HG02759 (cell line): ENCODE data around the gene SLC2A11.
"Not testable (repeated sequence)": the region's sequence is repeated elsewhere in the genome, so short reads cannot be mapped to it uniquely, and the experiment has no call there.

Experiments
- ATAC-seq: cut with Tn5 transposase; IDR thresholded peaks from one replicate; pipeline ENCODE4 v1.9.1; 2021; ENCODE audit warnings: mild to moderate bottlenecking, moderate library complexity; ENCODE audit not compliant: unreplicated experiment

Gene SLC2A11

DNA sequence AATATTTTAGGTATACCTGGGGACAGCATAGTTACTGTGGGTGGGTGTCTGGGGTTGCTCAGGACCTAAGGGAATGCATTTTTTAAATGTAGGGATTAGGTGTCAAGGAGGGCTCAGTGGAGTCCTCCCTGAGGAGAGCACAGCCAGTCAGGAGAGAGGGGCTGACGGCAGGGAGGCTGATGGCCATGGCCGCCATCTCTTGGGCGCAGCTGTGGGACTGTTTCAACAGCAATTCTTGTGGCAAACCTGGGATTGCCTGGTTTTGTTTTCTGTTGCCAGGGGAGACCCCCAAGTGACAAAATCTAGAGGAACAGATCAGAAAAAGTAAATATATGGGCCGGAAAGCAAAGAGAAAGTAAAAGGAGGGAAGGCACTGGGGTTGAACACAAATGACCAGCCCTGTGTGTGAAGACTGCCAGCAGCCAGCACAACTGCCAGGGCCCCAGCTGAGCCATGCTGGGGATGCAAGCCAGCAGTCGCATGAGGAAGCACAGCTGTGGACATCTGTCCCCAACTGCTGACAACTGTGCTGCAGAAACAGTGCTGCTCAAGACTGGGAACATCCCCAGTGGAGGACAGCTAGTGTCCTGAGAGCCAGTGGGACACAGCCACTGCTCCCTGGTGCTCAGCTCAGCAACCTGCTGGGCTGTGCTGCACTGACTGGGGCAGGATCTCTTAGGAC, 47.0 kb downstream of the SLC2A11 start:
- no peak for ATAC-seq

DNA sequence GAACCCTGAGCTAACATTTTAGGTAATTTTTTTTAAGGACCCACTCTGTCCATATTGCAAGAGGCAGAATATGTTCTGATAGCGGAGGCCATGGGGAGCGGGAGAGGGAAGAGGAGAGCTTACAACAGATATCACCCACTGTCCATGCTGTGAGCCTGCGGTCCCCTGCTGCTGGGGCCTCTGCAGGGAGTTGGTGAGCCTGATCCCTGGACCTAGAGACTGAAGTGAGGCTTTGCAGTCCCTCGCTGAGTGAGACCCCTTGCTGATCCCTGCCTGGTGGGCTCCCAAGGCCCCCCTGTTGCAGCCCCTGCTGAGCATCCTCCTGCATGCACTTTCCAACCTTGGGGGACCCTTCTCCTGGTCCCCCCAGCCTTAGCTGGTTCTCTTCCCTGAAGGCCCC, 49.0 kb downstream of the SLC2A11 start:
- ATAC-seq = no peak

DNA sequence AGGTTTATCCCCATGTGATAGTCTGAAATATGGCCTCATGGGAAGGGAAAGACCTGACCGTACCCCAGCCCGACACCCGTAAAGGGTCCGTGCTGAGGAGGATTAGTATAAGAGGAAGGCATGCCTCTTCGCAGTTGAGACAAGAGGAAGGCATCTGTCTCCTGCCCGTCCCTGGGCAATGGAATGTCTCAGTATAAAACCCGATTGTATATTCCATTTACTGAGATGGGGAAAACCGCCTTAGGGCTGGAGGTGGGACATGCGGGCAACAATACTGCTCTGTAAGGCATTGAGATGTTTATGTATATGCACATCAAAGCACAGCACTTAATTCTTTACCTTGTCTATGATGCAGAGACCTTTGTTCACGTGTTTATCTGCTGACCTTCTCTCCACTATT, 49.7 kb downstream of the SLC2A11 start:
- not testable (repeated sequence) for ATAC-seq

DNA sequence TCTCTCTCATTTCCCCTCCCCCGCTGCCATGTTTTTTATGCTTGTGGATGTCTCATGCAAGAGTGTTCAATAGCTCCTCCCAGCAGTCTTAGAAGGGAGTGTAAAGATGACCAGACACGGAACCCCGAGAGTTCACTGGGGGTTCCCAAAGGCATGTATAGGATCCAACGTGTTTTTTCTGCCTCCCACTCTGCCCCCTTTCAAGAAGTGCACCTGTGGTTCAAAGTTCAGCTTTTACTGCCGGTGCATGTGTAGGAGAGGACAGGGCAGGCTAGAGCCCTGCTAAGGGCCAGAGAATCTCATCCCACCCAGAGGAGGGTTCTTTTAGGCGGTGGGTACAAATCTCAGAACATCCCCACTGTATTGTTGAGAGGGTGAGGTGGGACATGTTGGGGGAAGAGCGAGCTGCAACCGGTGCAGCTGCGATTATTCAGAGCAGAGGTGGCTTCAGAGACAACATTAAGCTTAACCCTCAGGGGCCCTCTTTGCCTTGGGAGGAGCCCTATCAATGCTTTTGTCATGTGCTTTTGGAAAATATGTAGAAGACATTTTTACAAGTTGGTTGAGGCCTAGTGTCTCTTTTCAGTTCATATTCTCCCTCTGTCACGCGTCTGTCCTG, 51.0 kb downstream of the SLC2A11 start:
- ATAC-seq = no peak

DNA sequence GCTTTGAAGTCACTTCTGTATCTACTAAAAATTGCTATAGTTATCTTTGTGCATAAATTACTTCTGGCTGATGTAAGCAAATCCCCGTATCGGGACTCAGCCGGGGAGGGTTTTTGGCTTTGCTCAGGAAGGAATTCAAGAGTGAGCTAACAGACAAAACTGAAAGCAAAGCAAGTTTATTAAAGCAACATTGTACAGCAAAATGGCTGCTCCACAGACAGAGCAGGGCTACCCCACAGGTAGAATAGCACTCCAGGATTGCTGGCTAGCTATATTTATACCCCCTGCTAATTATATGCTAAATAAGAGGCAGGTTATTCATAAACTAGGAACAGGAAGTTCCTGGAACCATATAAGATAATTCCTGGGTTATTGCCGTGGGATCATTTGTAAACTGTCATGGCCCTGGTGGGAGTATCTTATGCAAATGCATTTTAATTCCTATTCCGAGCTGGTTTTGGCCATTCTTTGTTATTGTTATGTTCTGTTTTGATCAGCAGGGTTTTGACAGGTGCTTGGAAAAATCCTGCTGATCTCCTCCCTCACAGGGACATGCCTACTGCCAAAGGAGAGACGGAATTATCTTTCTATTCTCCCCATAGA, 51.7 kb downstream of the SLC2A11 start:
- no peak for ATAC-seq

DNA sequence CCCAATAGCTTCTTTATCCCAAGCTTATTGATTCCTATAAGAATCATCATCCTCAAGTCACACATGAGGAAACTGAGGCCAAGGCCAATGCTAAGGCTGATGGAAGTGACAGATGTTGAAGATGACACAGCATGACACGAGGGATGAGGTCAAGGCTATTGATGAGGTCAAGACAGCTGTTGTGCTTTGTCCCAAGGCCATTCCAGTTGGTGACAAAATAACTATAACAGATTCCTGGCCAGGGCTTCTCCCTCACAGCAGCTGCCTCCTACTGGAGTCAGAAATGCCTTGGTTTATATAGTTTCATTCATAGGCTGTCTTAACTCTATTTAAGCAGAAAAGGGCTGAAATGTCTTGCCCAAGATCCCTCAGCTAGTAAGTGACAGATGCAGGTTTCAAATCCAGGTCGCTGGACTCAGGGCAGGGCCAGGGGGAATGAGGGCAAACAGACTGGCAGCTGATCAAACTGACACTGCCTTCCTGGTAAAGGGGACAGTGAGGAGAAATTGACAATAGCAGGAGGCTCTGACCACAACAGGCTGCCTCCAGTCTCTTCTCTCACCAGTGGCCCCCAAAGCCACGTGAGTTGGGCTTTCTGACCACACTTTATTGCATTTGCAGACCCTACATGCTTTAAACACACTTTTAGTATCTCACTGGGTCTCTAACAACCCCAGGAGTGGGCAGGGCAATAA, 53.0 kb downstream of the SLC2A11 start:
- no peak for ATAC-seq

DNA sequence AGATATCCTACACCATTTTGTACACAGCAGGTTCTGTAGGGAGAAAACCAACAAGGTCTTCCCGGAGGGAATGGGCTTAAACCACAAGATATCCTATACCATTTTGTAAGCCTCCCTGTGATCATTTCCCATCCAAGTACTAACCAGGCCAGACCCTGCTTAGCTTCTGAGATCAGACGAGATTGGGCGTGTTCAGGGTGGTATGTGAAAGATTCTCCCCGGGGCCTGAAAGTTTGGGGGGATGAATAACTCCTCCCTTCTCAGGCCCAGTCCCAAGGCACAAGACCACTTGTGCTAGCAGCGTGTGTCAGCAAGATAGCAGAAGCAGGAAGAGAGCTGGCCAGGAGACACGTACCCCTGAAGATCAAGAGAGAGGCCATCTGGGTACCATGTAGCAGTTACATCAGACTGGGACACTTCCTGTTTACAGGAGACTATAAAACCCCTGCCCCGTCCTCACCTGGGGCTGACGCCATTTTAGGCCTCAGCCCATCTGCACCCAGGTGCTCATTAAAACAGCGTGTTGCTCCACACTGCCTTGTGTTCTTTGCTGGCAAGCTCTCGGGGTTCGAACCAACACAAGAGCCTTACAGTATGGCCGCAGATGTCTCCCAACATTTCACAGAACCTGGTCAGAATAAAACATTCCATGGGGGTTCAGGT, 53.8 kb downstream of the SLC2A11 start:
- ATAC-seq = no peak

DNA sequence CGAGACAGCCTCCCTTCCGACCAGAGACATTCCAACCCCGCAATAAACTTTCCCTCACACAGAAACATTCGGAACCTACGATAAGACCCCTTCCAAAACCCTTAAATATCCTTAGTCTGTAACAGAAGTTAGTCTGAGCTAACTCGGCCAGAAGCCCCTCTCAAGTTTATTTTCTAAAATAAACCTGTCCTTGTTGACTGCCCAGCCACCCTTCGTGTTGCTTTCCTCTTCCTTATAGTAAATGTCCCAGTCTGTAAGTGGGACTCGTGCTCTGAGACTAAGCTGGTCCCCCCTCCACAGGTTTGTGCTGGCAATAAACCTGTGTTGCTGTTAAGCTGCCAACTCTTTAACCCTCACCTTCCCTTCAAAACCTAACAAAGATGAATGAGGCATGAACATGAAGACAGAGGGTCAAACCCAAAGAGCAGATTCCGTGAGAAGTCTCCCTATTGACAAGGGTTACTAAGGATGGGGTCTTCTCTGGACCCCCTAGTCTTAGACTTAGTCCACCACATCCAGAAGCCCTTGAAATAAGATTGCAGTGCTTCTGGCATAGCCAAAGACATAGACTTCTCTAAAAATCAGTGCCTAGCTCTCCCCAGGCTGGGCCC, 54.7 kb downstream of the SLC2A11 start:
- ATAC-seq = no peak

DNA sequence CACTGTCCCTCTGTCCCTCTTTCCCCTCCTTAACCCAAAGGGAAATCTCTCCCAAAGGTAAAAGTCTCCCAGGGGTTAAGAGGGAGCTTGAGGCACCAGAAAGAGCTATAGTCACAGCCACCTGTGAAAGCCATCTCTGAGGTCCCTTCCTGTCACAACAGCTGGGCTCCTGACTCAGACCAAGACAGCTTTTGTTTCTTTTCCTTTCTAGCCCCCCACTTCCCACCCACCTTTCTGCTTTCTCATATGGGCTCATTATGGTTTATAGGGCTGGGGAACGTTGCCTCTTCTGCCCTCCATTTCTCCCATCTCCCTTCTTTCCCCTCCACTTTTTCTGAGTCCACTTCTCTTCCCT, 55.6 kb downstream of the SLC2A11 start:
- no peak for ATAC-seq

DNA sequence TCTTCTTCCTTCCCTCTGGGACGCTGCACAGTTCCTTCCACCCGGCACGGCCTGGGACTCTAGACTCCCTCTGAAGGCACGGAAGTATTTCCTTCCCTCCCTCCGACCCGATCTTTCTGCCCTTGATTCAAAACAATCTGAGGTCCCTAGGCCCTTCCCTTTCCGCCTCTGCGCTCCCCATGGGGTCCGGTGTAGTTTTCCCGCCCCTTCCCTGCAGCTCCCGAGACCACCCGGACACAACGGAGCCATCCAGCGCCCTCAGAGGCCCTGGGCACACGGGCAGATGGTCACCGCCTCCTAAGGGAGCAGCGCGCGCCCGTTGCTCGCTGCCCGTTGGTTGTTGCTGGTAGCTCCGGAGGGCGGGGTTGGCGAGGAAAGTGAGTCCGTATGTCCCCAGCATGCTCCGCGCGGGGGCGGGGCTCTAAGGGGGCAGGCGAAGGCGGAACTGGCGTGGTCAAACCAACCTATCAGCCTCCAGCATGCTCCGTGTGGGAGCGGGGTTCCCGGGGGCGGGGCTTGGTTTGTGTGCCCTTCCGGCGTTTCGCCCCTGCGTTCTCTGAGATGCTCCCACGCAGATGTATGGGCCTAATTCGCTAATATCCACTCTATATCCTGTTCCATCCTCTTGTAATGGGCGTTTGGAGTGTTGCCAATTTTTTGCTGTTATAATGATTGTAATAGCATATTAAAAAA, 56.1 kb downstream of the SLC2A11 start:
- ATAC-seq = peak; percentile 98

DNA sequence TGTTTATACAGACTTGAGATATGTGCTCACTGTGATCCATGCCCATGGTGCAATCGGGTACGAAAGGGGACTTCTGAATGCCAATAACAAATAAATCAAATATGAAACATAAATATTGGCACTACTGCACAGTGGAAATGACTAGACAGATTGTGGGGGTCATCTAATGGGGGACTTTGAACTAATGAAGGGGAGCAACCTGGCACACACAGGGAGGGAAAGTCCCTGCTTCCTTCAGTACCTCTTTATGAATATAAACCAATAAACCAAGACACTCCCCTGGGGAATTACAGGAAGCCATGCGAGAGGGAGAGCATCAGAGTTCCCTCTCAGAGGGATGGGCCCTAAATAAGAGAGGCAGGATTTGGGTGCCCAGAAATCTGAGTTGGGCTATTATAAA, 57.6 kb downstream of the SLC2A11 start:
- ATAC-seq = no peak

DNA sequence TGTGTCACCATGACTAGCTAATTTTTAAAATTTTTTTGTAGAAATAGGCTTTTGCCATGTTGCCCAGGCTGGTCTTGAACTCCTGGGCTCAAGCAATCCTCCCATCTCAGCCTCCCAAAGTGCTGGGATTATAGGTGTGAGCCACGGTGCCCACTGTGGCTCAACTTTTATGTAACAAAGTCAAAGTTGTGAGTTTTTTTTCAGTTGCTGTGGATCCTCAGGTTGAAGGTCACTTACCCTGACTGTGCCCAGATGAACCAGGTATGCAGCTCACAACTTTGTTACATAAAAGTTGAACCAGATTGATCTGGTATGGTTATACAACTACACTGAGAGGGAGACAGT, 62.6 kb downstream of the SLC2A11 start:
- not testable (repeated sequence) for ATAC-seq

DNA sequence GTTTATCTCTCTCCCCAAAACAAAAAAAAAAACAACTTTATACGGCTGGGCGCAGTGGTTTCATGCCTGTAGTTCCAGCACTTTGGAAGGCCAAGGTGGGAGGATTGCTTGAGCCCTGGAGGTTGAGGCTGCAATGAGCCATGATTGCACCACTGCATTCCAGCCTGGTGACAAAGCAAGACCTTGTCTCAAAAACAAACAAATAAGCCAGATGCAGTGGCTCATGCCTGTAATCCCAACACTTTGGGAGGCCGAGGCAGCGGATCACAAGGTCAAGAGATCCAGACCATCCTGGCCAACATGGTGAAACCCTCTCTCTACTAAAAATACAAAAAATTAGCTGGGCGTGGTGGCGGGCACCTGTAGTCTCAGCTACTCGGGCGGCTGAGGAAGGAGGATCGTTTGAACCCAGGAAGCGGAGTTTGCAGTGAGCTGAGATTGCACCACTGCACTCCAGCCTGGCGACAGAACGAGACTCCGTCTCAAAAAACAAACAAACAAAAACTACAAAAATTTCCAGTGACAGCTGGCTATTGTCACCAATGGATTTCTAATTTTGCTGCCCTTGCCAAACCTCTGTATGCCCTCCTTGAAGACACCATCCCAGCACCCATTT, 64.0 kb downstream of the SLC2A11 start:
- not testable (repeated sequence) for ATAC-seq

DNA sequence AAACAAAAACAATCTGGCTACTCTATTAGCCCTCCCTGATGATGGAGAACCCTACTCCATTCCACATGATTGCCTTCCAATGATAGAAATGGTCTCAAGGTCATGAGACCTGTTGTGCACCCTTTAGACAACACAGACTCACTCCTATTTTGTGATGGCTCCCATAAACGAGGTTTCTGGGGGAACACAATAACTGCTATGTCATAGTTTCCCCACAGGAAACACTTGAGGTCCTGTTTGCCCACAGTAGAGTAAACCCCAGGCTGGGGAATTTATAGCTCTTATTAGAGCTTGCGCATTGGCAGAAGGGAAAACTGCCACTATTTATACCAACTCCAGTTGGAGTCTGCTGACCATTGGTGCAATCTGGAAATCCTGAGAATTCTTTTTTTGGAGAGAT, 65.2 kb downstream of the SLC2A11 start:
- ATAC-seq = no peak

DNA sequence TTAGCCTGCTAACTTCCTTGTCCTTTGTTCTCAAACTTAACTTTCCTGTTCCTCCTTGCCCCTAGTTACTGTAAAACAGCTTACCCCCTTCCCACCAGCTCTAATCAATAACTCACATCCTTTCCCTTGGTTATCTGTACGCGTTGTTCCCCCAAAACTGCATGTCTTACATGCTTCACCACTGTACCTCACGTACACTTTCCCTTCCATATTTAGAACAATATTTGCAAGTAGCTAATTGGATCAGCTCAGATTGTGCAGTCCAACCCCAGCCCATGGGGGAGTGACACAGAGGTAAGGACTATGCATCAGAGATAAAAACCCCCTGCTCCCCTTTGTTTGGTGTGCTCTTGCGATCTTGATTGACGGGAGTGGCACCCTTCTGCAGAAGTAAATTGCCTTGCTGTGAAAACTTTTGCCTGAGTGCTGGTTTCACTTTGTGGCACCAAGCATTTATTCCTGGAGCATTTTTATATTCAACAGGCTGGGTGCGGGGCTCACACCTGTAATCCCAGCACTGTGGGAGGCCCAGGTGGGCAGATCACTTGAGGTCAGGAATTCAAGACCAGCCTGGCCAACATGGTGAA, 67.4 kb downstream of the SLC2A11 start:
- ATAC-seq = no peak

DNA sequence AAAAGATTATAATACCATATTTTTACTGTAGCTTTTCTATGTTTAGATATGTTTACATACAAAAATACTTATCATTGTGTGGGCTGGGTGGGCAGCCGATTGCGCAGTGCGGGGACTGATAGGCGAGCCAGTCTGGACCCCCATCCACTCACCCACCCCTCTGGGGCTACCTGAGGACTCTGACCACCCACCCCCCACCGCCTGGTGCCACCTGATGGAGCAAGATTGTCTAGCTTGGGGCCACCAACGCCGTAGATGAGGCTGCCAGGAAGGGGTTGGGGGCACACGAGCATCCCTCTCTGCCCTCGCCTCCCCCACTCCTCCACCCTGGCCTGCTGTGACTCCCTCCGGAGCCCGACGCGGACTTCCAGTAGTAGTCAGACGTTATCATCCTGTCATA, 68.9 kb downstream of the SLC2A11 start:
- ATAC-seq = no peak
